Stimulated activated CD8-positive, alpha-beta memory T cell treated with anti-CD3 and anti-CD28 coated beads, Interleukin-4, amount 100 ng/mL, for 4 hours (primary cell): ENCODE data around the gene NDRG4.

Source experiments
- DNase-seq, 2 donors: peaks; one replicate each; pipeline ENCODE4 v3.0.0-alpha.2; 2020; ENCODE audit warnings: low read depth in 2 of 2, low spot score in 1 of 2

The NDRG4 gene

DNA sequence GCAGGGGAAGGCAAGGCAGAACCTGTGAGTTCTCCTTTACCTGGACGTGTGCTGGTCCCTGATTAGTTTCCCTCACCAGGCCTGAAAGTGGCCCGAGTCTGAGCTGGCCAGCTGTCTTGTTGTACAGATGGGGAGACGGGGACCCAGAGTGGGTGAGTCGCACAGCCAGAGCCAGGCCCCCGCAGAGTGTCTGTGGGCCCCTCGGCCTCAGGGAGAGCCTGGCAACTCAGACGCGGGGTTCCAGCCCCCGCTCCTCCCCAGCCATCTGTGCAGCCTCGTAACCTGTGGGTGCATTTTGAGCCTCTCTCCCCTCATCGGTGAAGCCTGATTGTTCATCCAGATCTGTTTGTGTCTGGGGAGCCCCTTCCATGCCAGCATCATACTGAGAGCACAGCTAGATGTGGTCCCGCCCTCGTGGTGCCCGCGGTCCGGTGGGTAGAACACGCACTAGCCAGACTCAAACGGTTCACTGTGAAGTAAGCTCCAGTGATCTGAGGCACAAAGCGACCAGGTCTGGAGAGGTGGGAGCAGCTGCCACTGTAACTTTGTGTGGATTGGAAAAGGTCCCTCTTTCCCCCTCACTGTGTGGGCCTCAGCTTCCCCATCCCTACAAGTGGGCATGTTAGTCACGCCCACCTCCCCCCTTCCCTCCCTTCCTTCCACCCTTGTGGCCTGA is 6.0 kb upstream of the NDRG4 start:
- DNase-seq: no peak

DNA sequence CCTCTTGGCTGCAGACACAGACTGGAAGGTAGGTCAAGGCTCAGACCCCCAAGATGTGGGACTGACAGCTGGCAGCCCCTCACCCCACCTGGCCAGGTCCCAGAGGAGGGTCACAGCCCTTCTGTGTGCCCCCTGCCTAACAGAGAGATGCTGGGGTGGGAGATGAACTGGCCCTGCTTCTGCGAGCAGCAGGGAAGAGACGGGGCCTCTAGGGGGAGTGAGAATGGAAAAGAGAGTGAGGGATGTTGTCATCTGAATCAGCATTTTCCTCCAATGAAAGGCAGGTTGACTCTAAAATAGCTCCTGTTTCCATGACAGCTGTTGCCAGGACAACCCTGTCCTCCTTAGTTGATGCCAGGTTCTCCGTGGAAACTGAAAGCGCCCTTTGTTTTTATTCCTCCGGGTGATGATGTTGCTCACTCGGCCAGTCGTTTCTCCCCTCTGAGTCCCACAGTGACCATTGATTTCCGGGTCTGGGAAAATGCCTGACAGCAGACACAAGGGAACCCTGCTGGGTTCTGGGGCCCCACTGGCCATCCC is 4.9 kb upstream of the NDRG4 start:
- DNase-seq: no peak

DNA sequence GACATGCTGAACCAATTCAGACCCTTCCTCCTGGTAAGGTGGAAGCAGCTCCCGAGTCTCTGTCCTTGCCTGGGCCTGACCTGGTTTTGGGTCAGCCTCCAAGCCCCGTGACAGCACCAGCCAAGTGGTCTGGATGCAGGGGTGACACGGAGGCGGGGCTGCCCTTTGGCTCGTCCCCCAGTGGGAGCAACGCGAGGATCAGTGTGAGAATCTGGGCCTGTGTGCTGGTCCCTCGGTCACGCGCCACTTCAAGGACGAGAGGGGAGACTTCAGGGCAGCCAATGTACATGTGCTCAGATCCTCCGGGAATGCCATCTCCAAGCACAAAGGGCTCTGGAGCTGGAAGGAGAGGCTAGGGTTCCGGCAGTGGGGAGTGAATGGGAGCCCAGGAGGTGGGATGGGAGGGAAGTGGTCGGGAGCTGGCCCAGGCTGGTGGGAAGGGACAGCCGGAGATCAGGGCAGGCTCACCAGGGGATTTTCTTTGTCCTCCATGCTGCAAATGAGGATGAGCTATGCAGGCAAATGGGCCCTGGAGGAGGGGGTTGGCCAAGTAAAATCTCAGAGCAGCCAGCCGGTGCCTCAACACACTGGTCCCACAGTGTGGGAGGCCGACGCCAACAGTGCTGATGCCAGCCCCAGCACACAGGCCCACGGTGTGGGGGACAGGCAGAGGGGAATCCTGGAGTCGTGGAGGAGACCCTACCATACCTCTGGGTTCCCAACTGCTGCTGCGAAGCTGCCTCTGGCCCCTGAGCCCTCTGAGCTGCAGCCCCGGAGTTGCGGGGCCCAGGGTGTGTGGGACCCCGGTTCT is 4.2 kb upstream of the NDRG4 start:
- DNase-seq: no peak

DNA sequence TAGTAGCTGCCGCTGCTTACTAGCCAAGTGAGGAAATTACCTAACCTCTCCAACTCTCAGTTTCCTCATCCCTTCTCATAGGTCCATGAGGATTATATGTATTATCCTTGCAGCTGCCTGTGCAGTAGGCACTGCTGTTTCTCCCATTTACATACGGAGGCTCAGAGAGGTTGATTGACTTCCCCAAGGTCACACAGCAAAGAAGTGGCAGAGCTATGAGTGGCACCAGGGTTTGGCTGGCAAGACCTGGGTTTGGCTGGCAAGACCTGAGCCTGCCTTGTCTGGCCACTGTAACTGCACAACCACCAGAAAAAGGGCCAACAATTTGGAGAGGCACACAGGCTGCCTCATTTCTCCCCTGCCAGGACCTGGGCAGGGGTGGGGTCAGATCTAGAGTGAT is 2.5 kb upstream of the NDRG4 start:
- DNase-seq: no peak

DNA sequence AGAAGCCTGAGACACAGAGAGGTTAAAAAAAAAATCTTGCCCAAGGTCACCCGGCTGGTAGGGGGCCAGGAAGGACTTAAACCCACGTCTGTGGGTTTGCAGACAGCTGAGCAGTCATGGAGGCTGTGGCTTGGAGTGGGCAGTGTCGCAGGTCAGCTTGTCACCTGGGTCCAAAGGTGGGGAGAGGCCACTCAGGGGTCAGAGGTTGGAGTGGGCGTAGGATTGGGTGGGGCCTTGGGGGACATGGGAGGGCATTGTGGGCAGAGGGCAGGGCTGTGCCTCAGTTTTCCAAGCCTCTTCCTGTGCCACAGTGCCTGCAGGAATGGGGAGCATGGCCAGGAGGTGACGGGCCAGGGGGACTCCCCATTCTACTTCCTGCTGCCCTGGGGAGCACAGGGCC is 2.0 kb upstream of the NDRG4 start:
- DNase-seq: no peak

DNA sequence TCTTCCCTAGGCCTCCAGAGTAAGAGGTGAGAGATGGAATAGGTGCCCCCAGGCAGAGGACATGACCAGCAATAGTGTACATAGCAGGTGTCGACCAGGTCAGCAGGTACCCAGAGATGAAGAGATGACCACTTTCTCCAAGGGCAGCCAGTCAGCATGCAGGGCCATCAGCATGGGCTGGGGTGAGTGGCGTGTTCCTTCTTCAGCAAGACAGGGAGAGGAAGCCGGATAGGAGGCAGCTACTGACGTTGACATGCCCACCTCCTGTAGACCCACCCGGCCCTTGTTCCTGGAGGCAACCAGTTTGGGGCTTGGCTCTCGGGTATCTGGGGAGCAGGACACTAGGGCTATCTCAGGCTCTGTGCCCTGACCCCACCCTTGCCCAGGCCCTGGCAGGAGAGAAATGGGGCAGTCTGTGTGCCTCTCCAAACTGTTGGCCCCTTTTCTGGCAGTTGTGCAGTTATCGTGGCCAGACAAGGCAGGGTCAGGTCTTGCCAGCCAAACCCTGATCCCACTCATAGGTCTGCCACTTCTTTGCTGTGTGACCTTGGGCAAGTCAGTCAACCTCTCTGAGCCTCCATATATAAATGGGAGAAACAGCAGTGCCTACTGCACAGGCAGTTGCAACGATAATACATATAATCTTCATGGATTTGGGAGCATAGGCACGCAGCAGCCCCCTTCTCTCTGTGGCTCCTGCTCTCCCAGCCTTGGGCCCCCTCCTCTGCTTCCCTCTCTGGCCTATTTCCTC is 1.4 kb upstream of the NDRG4 start:
- DNase-seq: no peak

DNA sequence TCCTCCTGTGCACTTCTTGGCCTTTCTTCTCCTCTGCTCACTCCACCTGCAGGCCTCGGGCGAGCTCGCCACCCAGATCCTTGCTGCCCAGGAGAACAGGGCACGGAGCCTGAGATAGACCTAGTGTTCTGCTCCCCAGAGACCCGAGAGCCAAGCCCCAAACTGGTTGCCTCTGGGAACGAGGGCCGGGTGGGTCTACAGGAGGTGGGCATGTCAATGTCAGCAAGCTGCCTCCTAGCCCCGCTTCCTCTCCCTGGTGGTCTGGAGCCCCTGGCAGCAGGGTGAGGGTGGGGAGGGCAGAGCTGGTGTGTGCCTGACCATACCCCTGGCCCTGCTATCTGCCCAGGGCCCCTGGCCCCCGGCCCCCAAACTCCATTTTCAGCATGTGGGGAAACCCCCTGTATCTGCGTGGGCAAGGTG is 841 bp upstream of the NDRG4 start:
- no peak for DNase-seq

DNA sequence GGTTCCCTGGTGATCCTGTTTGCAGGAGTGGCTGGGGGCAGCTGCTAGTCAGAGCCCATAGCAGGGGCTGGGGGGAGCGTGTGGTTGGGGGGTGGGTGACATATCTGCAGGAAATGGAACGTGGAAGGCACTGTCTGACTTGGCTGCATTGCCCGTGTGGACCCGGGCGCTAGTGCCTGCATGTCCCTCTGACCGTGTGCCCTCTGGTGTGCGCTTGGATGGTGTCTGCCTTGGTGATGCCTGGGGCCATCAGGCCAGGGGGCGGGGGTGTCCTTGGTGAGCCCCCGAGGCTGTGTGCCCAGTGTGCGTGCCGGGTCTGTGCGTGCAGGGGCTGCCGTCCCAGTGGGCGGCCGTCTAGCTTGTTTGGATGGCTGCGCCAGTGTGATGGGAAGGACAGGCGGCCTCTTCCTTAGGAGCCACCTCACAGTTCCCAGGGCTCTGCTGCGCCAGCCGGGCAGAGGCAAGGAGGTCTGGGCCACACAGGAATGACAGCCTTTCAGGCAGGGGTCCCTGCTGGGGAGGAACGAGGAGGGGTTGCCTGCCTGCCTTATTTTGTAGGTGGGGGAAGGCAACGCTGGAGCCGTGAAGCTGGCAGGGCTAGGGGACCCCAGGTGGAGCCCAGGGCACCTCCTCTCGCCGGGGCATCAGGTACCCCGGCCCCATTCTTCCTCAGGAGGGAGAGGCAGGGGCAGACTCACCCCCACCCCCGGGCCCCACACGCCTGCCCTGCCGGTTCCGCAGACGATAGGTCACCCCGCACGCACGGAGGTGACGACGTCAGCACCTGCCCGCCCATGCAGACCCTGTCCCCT is 693 bp downstream of the NDRG4 start:
- no peak for DNase-seq

DNA sequence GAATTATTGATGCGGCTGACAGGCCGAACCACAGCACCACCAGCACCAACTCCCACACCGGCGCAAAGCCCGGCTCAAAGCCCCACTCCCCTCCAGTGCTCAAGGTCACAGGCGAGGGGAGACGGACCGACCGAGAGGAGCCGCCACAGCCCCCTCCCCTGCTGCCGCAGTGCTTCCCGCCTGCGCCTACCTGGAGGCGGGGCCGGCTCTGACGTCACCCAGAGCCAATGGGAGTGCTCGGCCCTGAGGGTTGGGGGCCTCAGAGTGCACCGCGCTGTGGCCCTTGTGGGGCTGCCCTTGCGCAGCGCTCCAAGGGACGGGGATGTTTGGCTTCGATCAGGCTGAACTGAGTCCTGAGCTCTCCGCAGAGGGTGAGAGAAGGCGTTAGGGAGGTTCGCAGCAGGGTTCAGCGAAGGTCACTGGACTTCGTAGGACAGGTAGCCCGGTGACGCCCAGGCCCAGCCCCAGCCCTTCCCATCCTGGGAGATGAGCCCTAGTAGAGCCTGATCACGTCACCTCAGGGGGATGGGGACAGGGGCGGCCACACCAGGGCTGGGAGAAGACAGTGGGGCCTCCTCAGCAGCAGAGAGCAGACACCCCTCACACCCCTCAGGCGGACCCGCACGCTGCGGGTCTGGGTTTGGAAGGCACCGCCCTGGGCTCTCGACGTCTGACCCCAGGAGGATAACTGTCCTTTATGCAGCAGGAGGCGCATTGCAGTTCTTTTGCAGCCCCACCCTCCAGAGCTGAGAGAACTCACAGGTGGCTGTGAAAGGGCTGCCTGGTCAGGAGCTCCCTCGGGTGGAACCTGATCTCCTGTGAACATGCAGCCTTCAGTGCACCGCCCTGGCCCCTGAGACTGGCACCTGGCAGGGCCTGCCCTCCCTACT is 1.5 kb downstream of the NDRG4 start:
- no peak for DNase-seq

DNA sequence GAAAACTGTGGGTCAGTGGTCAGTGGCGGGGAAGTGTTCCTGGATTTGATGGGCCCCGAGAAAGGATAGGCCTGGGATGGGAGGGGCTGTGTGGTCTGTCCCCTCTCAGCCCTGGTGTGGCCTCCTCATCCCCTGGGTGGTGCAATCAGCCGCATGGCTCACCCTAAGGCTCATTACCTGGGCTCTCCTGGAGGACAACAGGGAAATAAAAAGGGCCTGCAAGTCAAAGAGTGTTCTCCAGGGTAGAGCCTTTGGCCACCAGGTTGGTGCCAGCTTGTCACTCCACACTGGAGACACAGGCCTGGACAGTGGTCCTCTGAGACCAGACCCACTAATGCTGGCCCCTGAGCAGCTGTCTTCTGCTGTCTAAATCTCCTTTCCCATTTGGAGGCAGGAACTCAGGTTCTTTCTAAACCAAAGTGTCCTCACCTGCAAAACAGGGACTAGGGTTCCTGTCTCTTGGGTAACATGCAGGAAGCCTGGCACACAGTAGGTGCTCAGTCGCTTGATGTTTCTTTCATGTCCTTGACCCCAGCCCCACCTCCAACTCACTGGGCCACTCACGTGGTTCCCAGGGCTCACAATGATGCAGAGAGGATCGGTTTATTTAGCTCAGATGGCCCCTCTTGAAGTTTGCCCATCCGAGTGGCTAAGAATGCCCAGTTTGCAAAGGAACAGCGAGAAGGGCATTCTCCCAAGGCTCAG is 2.4 kb downstream of the NDRG4 start:
- DNase-seq: no peak

DNA sequence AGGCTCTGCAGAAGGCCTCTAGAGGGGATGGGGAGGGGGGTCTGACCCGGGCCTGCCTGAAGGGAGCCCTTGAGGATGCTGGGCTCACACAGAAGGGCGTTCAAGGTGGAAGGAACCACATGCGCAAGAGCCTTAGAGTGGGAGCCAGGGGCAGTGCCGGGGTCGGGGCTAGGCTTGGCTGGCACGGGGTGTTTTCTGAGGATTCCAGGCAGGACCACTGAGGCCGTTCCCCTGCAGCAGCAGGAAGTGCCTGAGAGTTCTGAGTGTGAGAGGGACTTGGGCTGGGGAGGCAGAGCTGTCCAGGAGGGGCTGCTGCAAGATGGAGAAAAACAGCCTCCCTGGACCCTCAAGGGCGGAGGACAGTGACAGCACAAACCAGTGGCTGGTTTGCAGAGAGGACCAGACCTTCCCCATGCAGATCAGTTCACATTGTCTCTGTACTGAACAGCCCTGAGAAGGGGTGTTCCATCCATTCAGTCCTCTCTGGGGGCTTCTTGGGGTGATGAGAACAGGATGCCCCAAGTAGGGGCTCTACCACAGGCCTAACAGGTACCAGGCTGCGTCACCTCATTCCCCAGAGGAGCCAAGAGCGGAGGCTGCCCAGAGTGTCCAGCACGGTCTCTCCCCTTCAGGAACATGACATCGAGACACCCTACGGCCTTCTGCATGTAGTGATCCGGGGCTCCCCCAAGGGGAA is 3.4 kb downstream of the NDRG4 start:
- no peak for DNase-seq

DNA sequence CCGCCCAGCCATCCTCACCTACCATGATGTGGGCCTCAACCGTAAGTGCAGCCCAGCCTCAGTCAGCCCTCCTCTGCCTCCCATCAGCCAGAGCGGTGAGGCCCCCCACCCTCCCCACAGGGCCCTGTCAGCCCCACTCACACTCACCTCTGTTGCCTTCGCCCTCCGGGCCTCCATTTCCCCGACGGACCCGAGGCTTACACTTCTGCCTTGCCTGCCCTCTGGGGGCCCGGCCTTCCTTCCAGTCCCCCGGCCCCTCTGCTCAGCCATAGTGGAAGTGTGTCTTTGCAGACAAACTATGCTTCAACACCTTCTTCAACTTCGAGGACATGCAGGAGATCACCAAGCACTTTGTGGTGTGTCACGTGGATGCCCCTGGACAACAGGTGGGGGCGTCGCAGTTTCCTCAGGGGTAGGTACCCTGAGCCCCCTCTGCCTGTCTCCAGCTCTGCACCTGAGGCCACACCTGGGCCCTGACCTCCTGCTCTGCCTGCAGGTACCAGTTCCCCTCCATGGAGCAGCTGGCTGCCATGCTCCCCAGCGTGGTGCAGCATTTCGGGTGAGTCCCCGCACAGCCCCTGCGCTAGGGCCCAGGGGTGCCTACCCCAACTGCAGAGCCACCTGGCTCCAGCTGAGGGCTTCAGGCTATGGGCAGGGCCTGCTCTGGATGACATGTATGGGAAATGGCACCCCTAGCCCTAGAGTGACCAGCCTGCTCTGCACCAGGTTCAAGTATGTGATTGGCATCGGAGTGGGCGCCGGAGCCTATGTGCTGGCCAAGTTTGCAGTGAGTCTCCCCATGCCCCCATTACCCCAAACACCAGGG is 4.1 kb downstream of the NDRG4 start:
- DNase-seq: no peak

DNA sequence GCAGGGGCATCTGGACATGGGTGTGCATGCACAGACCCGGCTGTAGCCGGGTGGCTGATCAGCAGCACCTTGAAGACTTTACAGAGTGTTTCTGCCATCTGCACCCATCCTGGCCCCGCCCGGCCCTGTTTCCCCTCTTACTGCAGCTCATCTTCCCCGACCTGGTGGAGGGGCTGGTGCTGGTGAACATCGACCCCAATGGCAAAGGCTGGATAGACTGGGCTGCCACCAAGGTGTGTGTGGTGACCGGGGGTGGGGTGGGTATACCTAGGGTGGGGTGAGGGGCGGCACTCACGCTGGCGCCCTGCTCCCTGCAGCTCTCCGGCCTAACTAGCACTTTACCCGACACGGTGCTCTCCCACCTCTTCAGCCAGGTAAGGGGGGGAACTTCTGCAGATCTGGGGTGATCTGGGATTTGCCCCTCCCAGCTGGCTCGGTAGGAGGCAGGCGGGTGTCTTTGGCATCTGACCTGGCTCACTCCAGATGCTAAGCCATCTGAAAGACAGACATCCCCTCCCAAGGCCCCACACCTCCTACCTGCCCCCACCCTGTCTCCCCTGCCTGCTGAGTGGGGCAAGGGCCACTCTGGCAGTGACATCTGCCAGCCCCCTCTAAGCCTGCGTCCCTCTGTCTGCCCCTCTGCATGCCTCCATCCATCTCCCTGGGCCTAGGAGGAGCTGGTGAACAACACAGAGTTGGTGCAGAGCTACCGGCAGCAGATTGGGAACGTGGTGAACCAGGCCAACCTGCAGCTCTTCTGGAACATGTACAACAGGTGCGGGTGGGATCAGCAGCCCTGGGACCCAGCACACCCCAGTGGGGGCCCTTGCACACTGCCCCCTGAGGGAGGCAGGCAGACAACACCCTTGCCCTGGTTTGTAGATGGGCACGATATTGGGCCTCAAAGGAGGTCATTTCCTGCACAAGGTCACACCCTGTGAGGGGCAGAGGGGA is 6.6 kb downstream of the NDRG4 start:
- DNase-seq: no peak

DNA sequence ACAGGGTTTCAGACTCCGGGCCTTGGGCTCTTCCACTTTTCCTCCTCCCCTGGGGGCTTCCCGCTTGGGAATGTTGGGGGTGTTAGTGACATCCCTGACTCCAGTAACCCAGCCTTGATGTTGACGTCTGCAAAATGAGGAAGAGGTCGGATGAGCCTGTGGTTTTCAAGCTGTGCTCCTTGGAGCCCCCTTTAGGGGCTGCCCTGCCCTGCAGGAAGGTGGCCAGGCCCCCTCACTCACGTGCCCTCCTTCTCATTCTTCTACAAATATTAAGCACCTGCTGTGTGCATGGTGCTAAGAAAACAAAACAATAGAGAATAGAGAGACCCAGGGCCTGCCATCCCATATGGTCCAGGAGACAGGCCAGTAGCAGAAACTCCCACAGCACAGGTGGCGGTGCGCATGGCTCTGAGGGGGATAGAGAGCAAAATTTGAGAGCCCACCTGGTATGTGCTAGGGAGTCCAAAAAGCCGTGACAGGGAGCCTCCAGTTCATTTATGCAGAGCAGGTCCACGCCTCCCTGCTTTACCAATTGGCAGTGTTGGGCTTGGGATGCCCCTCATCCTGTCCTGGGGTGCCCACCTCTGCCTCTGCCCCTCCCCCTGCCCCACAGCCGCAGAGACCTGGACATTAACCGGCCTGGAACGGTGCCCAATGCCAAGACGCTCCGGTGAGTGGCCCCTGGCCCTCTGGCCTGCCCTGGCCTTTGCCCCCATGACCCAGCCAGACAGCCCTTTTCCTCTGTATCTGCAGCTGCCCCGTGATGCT is 7.4 kb downstream of the NDRG4 start:
- DNase-seq: no peak

DNA sequence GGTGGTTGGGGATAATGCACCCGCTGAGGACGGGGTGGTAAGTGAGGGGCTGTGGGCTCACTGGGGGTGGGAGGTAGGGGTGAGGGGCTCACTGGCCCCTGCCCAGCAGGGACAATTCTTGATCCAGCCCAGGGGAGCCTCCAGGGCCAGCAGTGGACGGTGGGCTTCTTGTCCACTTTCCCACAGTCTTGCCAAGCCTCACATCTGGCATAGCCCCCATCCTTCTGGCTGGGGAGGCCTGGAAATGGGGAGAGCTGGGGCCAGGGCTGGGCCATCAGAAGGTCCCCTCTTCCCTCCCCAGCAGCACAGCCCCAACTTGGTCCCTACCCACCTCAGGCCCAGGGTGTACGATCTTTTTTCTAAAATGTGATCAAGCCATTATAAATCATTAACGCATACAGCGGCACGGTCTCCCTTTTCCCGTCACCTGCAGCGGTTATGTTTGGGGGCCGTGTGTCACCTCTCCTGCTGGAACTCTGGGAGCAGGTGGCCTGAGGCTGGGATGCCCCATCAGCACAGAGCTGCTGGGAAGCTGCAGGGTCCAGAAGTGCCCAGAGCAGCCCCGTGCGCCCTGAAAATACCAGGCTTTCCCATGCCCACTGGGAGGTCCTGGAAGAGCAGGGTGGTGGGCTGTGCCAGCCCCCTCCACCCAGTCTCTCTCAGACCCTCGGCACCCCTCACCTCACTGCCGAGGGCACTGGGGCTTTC is 8.2 kb downstream of the NDRG4 start:
- no peak for DNase-seq
